ENCODE results near the gene ZNF526.

ZNF526 gene

GRCh38 chr19:42254850-42255765, 35.0 kb downstream of the ZNF526 start, which contains the start of gene ERF:
ERF (minus strand) TSS chr19:42255128; CDS start chr19:42254999, 129 bp downstream.
- TF ChIP-seq, protein P1, sequence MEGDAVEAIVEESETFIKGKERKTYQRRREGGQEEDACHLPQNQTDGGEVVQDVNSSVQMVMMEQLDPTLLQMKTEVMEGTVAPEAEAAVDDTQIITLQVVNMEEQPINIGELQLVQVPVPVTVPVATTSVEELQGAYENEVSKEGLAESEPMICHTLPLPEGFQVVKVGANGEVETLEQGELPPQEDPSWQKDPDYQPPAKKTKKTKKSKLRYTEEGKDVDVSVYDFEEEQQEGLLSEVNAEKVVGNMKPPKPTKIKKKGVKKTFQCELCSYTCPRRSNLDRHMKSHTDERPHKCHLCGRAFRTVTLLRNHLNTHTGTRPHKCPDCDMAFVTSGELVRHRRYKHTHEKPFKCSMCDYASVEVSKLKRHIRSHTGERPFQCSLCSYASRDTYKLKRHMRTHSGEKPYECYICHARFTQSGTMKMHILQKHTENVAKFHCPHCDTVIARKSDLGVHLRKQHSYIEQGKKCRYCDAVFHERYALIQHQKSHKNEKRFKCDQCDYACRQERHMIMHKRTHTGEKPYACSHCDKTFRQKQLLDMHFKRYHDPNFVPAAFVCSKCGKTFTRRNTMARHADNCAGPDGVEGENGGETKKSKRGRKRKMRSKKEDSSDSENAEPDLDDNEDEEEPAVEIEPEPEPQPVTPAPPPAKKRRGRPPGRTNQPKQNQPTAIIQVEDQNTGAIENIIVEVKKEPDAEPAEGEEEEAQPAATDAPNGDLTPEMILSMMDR (IDR thresholded peaks at IDR 0.05): no peak

DNA sequence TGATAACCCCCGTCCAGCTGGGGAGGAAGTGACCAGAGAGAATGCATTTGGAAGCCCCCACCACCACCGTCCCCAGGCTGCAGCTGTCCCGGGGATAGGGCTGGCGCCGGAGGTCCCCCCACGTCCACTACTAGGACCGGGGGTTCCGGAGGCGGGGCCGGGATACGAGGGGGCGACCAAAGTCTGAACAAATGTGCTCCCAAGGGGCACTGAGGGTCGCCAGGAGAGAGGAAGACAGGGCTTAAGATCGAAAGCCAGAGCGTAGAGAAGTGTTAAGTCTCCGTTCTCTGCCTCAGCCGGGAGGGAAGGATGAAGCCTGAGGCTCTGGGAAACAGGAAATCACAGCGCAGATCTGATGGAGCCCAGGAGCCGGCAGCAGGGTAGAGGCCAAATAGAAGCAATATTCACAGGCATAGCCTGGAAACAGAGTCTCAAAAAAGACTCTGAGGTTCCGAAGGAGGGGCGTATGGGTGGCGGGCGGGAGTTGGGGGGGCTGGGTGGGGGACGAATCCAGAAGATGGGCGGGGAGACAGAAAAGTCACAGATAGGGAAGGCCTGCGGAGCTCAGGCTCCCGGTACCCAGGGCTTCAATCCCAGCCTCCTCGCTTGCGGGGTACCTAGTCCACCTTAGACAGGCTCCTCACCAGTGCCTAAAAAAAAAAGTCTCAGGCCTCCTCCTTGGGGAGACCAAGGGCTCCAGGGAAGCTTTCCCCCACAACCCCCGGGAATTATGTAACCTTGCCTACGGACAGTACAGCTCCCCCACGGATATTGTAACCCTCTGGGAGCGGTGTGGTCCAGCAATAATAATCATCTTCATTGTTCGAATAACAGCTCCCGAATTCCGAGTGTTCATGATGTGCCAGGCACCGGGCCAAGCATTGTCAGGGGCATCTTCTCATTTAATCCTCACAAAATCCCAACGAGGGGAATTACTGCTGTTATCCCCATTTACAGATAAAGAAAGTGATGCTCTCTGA, 35.9 kb downstream of the ZNF526 start:
- TF ChIP-seq, protein P1 (IDR thresholded peaks at IDR 0.05): no peak

DNA sequence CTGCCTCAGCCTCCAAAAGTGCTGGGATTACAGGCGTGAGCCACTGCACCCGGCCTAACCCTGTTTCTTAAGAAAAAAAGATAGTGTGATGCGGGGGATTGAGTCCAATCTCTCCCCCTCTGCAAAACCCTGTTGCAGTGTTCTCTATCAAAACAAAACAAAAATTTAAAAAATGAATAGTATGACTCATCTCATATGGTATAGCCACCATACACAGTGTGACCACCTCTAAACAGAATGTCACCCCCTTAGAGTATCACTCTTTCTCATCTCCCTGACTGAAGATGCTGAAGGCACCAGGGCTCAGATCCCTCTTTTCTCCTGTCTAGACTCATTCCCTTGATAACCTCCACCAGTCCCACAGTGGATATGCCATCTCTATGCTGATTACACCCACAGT, 41.7 kb downstream of the ZNF526 start:
- TF ChIP-seq, protein P1 (IDR thresholded peaks at IDR 0.05): no peak

DNA sequence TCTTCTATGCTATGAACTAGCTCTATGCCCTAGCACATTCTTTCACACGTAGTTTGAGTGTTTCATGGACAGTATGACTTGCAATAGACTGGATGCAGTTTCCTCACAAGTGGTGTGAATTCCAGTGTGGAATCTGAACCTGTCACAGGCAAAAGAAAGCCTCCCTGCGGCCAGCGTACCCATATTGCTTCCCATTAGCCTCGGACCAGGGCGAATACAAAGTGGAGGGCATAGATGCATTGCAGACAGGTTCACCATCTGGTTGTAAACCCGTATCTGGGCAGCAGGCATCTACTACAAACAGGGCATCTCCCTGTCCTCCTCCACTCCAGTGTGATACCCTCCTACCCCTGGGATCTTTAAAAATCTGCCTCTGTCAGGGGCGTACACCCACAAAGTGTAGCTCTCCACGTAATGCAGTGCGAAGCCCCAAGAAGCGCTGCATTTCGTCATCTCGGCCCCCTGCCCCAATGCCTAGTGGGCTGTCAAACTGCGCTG, 47.6 kb downstream of the ZNF526 start:
- TF ChIP-seq, protein P1 (IDR thresholded peaks at IDR 0.05): no peak

GRCh38 chr19:42268142-42268703, 48.1 kb downstream of the ZNF526 start:
- TF ChIP-seq, protein P1 (IDR thresholded peaks at IDR 0.05): no peak

DNA sequence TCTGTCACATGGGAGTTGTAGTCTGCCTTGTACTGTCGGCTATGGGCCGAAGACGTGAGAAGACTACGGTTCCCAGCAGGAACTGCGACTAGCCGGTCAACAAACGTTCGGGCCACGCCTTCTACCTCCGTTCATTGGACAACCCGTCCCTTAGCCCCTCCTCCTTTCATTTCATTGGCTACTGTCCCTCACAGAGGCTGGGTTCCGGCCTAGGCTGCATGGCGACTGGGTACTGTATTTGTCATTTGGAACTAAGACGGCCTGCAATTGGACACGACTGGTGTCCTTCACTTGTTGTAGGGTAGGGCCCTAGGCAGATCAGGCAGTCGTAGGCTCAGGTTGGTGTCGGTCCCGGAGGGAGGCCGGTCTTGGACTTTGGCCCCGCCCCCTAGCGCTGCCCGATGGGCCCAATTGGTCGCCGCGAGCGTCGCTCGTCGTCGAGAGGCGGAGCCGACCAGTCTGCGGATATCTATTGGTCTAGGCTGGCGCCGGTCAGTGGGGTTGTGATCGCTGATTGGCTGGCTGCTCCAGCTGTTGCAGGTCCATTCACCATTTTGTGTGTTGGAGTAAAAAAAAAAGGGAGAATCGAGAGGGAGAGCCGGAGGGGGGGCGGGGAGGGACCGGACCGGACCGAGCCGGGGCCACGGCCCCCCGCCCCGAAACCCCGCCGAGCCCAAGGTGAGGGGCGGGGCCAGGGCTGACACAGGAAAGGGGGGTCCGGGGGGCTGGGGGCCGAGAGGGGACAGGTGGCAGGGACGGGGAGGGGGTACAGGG, 48.8 kb downstream of the ZNF526 start, which contains the start of gene CIC:
CIC (plus strand) TSS at position 549 of the 774 bp plus-strand sequence. CDS start 2,532 bp downstream, outside the sequence.
- TF ChIP-seq, protein P1 (IDR thresholded peaks at IDR 0.05): no peak
